Esophagus muscularis mucosa (tissue), 4 donors: ENCODE results near the gene RALGPS2. TPM values are rescaled to one million over a fixed set of nuclear protein-coding genes. Genes with fewer than 3 reads are reported as not detected.

Experiments used
- DNase-seq: peaks from one replicate; pipeline ENCODE4 v3.0.0-alpha.2; 2017; ENCODE audit errors: extremely low spot score
- H3K27ac ChIP-seq, 4 donors: fragments of 200-600 bp; sonication (generic); replicated peaks in 1 of 4; 1 replicate in 3 of 4; 2 replicates in 1 of 4; pipeline ENCODE4 v1.5.1; 2016 to 2019; ENCODE audit warnings: mild to moderate bottlenecking in 1 of 4
- H3K27me3 ChIP-seq, 4 donors: fragments of 200-600 bp; sonication (generic); one replicate each; pipeline versions ENCODE4 v1.5.1 to v1.6.0; 2016 to 2019
- H3K36me3 ChIP-seq, 4 donors: fragments of 200-600 bp; sonication (generic); one replicate each; pipeline ENCODE4 v1.5.1; 2016 to 2019
- H3K4me1 ChIP-seq, 4 donors: fragments of 200-600 bp; sonication (generic); one replicate each; pipeline ENCODE4 v1.5.1; 2016 to 2019
- H3K4me3 ChIP-seq, 4 donors: fragments of 200-600 bp; sonication (generic); 1 replicate in 2 of 4; 2 replicates in 2 of 4; pipeline ENCODE4 v1.5.1; 2016 to 2019; ENCODE audit warnings: mild to moderate bottlenecking in 4 of 4, moderate library complexity in 1 of 4
- H3K9me3 ChIP-seq, 4 donors: fragments of 200-600 bp; sonication (generic); 1 replicate in 3 of 4; 2 replicates in 1 of 4; pipeline ENCODE4 v1.5.1; 2016 to 2019
- CTCF ChIP-seq, 3 experiments: fragments of 200-600 bp in 2 of 3; fragments of 450-650 bp in 1 of 3; sonication (generic) in 2 of 3; IDR thresholded peaks; one replicate each; pipeline ENCODE4 v1.5.1; 2017 to 2019; ENCODE audit warnings: antibody characterized with exemption in 3 of 3, mild to moderate bottlenecking in 2 of 3, moderate library complexity in 1 of 3
- EP300 ChIP-seq: sonication (generic); formaldehyde crosslinking; IDR thresholded peaks from one replicate; pipeline ENCODE4 v1.6.1; 2017; ENCODE audit warnings: antibody characterized with exemption
- POLR2A ChIP-seq: fragments of 450-650 bp; IDR thresholded peaks from one replicate; pipeline ENCODE4 v1.6.1; 2017; ENCODE audit warnings: antibody characterized with exemption, moderate library complexity, mild to moderate bottlenecking, low read depth
- POLR2AphosphoS5 ChIP-seq, 2 donors: sonication (generic); formaldehyde crosslinking; IDR thresholded peaks; one replicate each; pipeline ENCODE4 v1.6.1; 2017; ENCODE audit warnings: antibody characterized with exemption in 2 of 2
- WGBS: methylation state at CpG from one replicate; pipeline ENCODE4 v1.1.5; 2018; 5-methylcytosine and 5-hydroxymethylcytosine counted together
- intact Hi-C: fragments of 100-400 bp; cut with DNase I; formaldehyde crosslinking; loops from one replicate; pipeline ENCODE4 v1.15.1; 2023
- total RNA-seq, 4 donors: library from RNA; depleted of rRNA; stranded (reverse); fragments of >200 nt; gene quantifications; one replicate each; pipeline versions ENCODE4 v1.1.0 to v1.2.1, GENCODE V29; 2016

The RALGPS2 gene
- total RNA-seq, 4 donors from 2014 or later: 9.3 to 22.8 (median 17.3) TPM

- intact Hi-C loops: no loop called here
- TF ChIP-seq POLR2A (no peak), CTCF (IDR thresholded peaks at IDR 0.05) (no peak), EP300 (no peak), POLR2AphosphoS5 (IDR thresholded peaks at IDR 0.05) (no peak)
- no peak for DNase-seq
- Histone ChIP-seq H3K9me3 (no peaks in the 10 kb centered on the region), H3K36me3 (no peaks in the 10 kb centered on the region), H3K27ac (no peak overlapping the region), H3K4me1 (no peaks in the 10 kb centered on the region), H3K4me3 (no peak overlapping the region), H3K27me3 (no peaks in the 10 kb centered on the region)
- 81% methylated on average over 2 of the region's 2 CpGs for WGBS
Measured at GRCh38 chr1:178702146-178702545, 22.9 kb upstream of the RALGPS2 start.

- no peaks in the 10 kb centered on the region for H3K36me3 ChIP-seq
- intact Hi-C loops: no loop called here
- no peak overlapping the region for H3K27ac ChIP-seq
- no peaks in the 10 kb centered on the region for H3K27me3 ChIP-seq
- TF ChIP-seq POLR2AphosphoS5 (IDR thresholded peaks at IDR 0.05) (no peak), POLR2A (no peak), CTCF (IDR thresholded peaks at IDR 0.05) (no peak), EP300 (no peak)
- H3K4me1 ChIP-seq: no peaks in the 10 kb centered on the region
- no peak for DNase-seq
- no peak overlapping the region for H3K4me3 ChIP-seq
- 100% methylated on average over 1 of the region's 1 CpG for WGBS
- H3K9me3 ChIP-seq: no peaks in the 10 kb centered on the region
Measured at GRCh38 chr1:178704833-178705232, 20.2 kb upstream of the RALGPS2 start.

- H3K27ac ChIP-seq: no peak overlapping the region
- no peak overlapping the region for H3K4me3 ChIP-seq
- H3K27me3 ChIP-seq: no peaks in the 10 kb centered on the region
- no peak for TF ChIP-seq EP300
- TF ChIP-seq POLR2AphosphoS5 (IDR thresholded peaks at IDR 0.05): peak in 1 of 2 donors; percentile 20
- WGBS: 61% methylated on average over 2 of the region's 2 CpGs
- no peak for DNase-seq
- no peaks in the 10 kb centered on the region for H3K36me3 ChIP-seq
- intact Hi-C loops: no loop called here
- no peaks in the 10 kb centered on the region for H3K9me3 ChIP-seq
- H3K4me1 ChIP-seq: peaks cover 0 to 5% (median 4%) of the 10 kb centered on the region in 4 donors
Measured at GRCh38 chr1:178706432-178706831, 18.6 kb upstream of the RALGPS2 start.

- H3K27me3 ChIP-seq: no peaks in the 10 kb centered on the region
- intact Hi-C loops: no loop called here
- WGBS: 49% methylated on average over 2 of the region's 2 CpGs
- H3K4me1 ChIP-seq: peaks cover 0 to 5% (median 4%) of the 10 kb centered on the region in 4 donors
- TF ChIP-seq POLR2A (no peak), POLR2AphosphoS5 (IDR thresholded peaks at IDR 0.05) (no peak), EP300 (no peak), CTCF (IDR thresholded peaks at IDR 0.05) (no peak)
- no peaks in the 10 kb centered on the region for H3K9me3 ChIP-seq
- H3K27ac ChIP-seq: no peak overlapping the region
- DNase-seq: no peak
- H3K36me3 ChIP-seq: no peaks in the 10 kb centered on the region
- no peak overlapping the region for H3K4me3 ChIP-seq
Measured at GRCh38 chr1:178713259-178713658, 11.8 kb upstream of the RALGPS2 start.

GRCh38 chr1:178714453-178714852 lies 10.6 kb upstream of the RALGPS2 start:
- Histone ChIP-seq H3K4me3 (no peak overlapping the region), H3K27ac (no peak overlapping the region), H3K9me3 (no peaks in the 10 kb centered on the region), H3K27me3 (no peaks in the 10 kb centered on the region), H3K36me3 (no peaks in the 10 kb centered on the region), H3K4me1 (peaks cover 0 to 5% (median 4%) of the 10 kb centered on the region in 4 donors)
- TF ChIP-seq CTCF (IDR thresholded peaks at IDR 0.05) (no peak), POLR2AphosphoS5 (IDR thresholded peaks at IDR 0.05) (no peak), POLR2A (no peak), EP300 (no peak)
- DNase-seq: no peak
- 98% methylated on average over 4 of the region's 4 CpGs for WGBS
- intact Hi-C loops: no loop called here
